ENCODE measurements around the gene PRXL2B.

Gene PRXL2B

DNA sequence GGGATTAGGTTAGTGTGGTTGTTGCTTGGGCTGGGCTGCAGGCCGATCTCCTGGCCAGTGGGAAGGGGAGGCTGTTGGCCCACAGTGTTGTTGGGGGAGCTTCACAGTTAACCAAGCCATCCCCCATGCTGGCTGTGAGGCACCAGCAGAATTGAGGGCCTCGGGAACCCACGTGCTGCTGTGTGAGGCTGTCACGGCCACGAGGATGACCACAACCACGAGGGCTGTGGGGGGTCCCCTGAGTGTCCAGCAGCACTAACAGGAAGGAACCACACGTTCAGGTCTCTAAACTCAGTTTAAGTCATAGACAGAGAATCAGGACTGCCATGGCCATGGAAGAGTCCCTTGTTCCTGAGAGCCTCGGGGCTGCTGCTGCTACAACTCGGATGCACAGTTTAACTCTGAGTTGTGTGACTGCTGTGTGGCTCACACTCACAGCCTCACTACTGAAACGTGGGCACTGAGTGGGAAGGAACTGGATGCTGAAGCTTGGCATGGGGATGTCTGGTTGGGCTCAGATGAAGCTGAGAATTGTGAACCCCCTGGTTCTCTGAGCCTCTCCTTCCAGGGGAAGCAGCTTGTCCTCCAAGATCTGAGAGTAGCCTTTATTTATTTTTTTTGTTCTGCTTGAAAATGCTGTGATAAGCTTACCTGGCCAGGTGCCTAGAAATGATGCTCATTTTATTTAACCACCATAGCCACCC is 51.0 kb downstream of the PRXL2B start:
- no peak for DNase-seq

- no peak for DNase-seq
Observed at GRCh38 chr1:2638466-2639115, 52.0 kb downstream of the PRXL2B start.

- no peak for DNase-seq
Observed at GRCh38 chr1:2639203-2639602, 52.6 kb downstream of the PRXL2B start.

- DNase-seq, result no peak
Observed at GRCh38 chr1:2639607-2640521, 53.3 kb downstream of the PRXL2B start.

GRCh38 chr1:2640626-2641025 is 54.0 kb downstream of the PRXL2B start:
- DNase-seq, result no peak

Data from fibroblast of skin of abdomen (primary cell).